HG03342 (cell line): ENCODE measurements around the gene LZIC.
A peak's percentile ranks its signal among the peaks of the same experiment; 100 is the strongest.
"Not testable (repeated sequence)": the region's sequence is repeated elsewhere in the genome, so short reads cannot be mapped to it uniquely, and the experiment has no call there.

Experiments
- ATAC-seq: cut with Tn5 transposase; IDR thresholded peaks from one replicate; pipeline ENCODE4 v1.9.1; 2021; ENCODE audit warnings: mild to moderate bottlenecking, moderate library complexity; ENCODE audit not compliant: unreplicated experiment

LZIC gene

GRCh38 chr1:9942939-9943788 lies at the start of gene LZIC, which contains the start of gene NMNAT1:
Gene LZIC, minus strand, starts transcription at chr1:9943391. Its CDS starts 6,772 bp downstream, at chr1:9936619.
Gene NMNAT1, plus strand, starts transcription at chr1:9943475. Its CDS starts 28,599 bp downstream, at chr1:9972074.
- peak; percentile 92 for ATAC-seq

- no peak for ATAC-seq
These were observed 49.7 kb upstream of the LZIC start for GRCh38 chr1:9992910-9993309.

GRCh38 chr1:9990944-9991343 lies 47.8 kb upstream of the LZIC start:
- ATAC-seq = no peak

DNA sequence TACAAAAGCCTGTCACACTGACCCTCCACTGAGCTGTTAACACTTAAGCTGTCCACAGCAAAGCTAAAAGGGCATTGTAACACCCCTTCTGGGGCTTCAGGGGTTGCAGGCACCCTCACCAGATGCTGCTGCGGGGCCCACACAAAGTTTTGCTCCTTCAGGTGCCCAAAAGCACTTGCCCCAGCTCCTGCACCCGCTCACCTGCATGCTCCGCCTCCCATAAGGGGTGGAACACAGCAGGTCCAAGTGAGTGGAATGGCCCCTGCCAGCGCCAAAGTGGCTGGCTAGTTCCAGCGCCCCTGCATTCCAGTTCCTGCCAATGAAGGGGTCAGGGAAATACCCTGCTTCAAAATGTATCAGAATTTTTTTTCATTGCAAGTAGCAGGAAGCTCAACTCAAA lies 46.6 kb upstream of the LZIC start:
- ATAC-seq = no peak

GRCh38 chr1:9985001-9985400 lies 41.8 kb upstream of the LZIC start:
- ATAC-seq = no peak

DNA sequence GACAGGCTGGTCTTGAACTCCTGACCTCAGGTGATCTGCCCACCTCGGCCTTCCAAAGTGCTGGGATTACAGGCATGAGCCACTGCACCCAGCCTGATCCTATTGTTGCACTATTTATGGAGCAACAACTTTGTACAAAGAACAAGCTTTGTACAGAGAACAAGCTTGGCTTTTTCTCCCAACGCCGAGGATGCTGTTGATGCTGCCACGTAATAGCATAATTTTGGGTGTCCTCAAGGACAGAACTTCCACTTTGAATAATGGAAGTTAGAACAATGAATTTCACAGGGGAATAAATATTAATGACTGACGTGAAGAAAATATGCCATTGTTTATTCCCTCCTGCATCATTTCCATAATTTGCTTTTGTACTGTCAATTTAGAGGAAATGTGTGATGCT lies 41.1 kb upstream of the LZIC start:
- ATAC-seq = no peak

GRCh38 chr1:9960706-9961562 lies 17.7 kb upstream of the LZIC start:
- ATAC-seq = no peak

- no peak for ATAC-seq
These were observed 16.8 kb upstream of the LZIC start for GRCh38 chr1:9960011-9960410.

GRCh38 chr1:9957726-9958125 lies 14.5 kb upstream of the LZIC start:
- no peak for ATAC-seq

GRCh38 chr1:9946315-9946714 lies 3.1 kb upstream of the LZIC start:
- no peak for ATAC-seq

GRCh38 chr1:9942399-9942938 lies 722 bp downstream of the LZIC start:
- peak; percentile 8 for ATAC-seq

DNA sequence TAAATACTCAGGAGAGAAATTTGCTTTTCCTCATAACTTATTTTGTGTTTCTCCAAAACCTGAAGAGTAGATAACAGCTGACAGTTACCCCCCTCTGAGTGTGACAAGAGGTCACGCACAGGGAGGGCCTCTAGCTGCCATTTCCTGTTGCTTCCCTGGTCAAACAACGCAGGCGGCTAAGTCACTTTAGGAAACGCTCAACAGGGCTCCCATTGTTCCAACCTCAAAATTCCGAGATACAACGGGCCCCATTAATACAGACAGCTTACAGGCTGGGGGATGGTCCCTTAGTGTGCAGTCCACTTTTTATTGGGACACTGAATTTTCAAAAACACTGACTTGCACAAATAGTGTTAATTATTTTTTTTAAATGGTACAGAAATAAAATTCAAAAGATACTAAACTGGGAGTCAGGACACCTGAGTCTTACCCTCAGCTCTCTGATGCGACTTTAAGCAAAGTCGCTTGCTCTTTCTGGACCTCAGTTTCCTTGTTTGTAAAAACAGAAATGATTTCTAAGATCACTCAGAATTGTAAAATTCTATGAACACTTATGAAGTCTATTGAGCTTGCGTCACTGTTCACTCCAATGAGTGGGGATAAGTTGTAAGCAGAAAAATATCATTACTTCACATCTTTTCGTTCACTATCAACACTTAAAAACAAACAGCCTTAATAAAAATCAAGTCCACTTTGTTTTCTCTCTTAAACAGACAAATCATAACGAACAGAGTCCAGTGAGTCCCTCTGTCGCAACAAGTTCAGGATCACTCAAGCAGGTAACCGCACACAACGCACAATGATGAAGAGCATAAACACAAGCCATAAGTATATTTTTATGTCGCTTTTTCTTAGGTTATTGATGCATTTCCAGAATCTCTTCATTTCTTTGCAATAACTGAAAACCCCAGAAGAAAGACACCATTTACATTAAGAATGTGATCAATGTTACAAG lies 13.5 kb downstream of the LZIC start:
- no peak for ATAC-seq

- ATAC-seq = no peak
These were observed 15.9 kb downstream of the LZIC start for GRCh38 chr1:9927259-9927658.

DNA sequence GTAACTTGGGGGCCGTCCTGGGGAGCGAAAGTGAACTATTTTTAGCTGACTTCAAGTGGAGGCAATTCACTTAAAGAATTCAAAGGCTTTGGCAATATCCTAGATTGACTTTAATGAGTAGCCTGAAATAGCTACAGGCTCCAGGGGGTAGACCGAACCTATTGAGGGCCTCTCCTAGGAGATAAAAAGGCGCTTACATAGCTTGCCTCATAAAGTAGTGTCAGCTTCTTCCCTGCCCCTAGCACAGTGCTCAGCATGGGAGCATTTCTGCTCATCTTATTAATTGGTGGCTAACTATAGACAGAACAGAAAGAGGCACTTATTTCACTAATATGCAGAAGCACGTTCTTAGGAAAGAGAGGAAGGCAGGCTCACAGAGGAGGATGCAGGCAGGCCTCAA lies 20.8 kb downstream of the LZIC start:
- no peak for ATAC-seq

GRCh38 chr1:9920606-9921005 lies 22.6 kb downstream of the LZIC start:
- no peak for ATAC-seq

DNA sequence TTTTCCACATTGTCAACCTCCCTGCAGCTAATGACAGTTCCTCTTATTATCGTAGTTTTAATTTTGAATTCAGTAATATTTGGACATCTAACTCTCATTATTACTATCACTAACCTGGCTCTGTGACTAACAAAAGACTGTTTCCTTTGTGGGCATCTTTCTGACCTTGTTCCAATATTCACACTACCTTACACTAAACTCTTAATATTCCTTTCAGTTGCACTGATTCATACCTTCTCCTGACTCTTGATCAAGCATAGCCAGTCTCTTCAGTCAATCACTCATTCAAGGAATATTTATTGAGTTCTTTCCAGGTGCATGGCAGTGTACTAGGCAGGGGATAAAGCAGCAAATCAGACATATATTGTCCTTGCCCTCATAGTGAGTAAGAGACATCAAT lies 25.3 kb downstream of the LZIC start:
- ATAC-seq = no peak

DNA sequence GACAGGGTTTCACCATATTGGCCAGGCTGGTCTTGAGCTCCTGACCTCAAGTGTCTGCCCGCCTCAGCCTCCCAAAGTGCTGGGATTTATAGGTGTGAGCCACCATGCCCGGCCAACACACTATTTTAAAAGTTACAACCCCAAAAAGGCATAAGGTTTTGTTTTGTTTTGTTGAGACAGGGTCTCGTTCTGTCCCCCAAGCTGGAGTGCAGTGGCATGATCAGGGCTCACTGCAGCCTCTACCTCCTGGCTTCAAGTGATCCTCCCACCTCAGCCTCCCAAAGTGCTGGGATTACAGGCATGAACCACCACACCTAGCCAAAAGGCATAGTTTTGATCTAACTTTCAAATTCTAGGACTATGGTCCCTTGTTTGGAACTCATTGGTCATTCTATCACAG lies 25.7 kb downstream of the LZIC start:
- ATAC-seq = not testable (repeated sequence)

DNA sequence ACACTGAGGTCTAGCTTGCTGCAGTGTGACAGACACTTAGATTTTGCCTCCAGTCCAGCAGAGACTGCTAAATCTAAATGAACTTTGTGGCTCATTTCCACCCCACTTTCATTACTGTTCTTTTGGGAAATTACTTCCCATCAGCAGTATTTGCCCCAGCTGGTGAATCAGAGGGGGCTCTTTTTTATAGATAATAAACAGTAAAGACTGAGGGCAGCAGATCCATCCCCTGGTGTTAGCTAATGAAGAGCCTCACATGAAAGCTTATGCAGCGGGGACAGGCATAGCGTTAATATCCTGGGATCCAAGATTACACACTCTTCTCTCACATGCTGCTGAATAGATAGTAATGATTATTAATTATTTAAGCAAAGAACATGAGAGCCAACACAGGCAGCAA lies 26.7 kb downstream of the LZIC start:
- no peak for ATAC-seq

GRCh38 chr1:9914610-9914937 lies 28.6 kb downstream of the LZIC start:
- no peak for ATAC-seq

GRCh38 chr1:9912264-9912936 lies 30.8 kb downstream of the LZIC start:
- ATAC-seq = no peak
